Hepatocyte (in vitro differentiated cells): ENCODE measurements around the gene LAMC2. TPM values are rescaled to one million over a fixed set of nuclear protein-coding genes. Genes with fewer than 3 reads are reported as not detected.

Source experiments
- DNase-seq: peaks from one replicate; pipeline ENCODE4 v3.0.0-alpha.2; 2016; ENCODE audit warnings: low spot score
- H2AFZ ChIP-seq: fragments of 200-600 bp; sonication (generic); 2 replicates; pipeline ENCODE4 v1.6.0; 2016; ENCODE audit warnings: antibody characterized with exemption, mild to moderate bottlenecking
- H3K27ac ChIP-seq: fragments of 200-600 bp; sonication (generic); 2 replicates; pipeline ENCODE4 v1.5.1; 2016; ENCODE audit warnings: mild to moderate bottlenecking
- H3K27me3 ChIP-seq: fragments of 200-600 bp; sonication (generic); 2 replicates; pipeline ENCODE4 v1.6.1; 2016
- H3K36me3 ChIP-seq: fragments of 200-600 bp; sonication (generic); replicated peaks from 2 replicates; pipeline ENCODE4 v1.5.1; 2016; ENCODE audit warnings: low read depth; ENCODE audit not compliant: insufficient read depth
- H3K4me1 ChIP-seq: fragments of 200-600 bp; sonication (generic); 2 replicates; pipeline ENCODE4 v1.5.1; 2016; ENCODE audit warnings: mild to moderate bottlenecking, moderate library complexity; ENCODE audit not compliant: insufficient read depth
- H3K4me2 ChIP-seq: fragments of 200-600 bp; sonication (generic); 2 replicates; pipeline ENCODE4 v1.6.0; 2016
- H3K4me3 ChIP-seq: fragments of 200-600 bp; sonication (generic); 2 replicates; pipeline ENCODE4 v1.5.1; 2016; ENCODE audit warnings: mild to moderate bottlenecking
- H3K79me2 ChIP-seq: fragments of 200-600 bp; sonication (generic); 2 replicates; pipeline ENCODE4 v1.6.0; 2017; ENCODE audit warnings: mild to moderate bottlenecking
- H3K9me2 ChIP-seq: fragments of 200-600 bp; sonication (generic); replicated peaks from 2 replicates; pipeline ENCODE4 v1.6.0; 2017; ENCODE audit warnings: mild to moderate bottlenecking; ENCODE audit not compliant: insufficient read depth
- H3K9me3 ChIP-seq: fragments of 200-600 bp; sonication (generic); 2 replicates; pipeline ENCODE4 v1.5.1; 2016; ENCODE audit warnings: low read depth, mild to moderate bottlenecking
- H4K20me1 ChIP-seq: fragments of 200-600 bp; sonication (generic); 2 replicates; pipeline ENCODE4 v1.6.0; 2016; ENCODE audit warnings: mild to moderate bottlenecking; ENCODE audit not compliant: insufficient read depth, poor library complexity, severe bottlenecking
- CTCF ChIP-seq: fragments of 200-600 bp; sonication (generic); IDR thresholded peaks from 2 replicates; pipeline ENCODE4 v1.5.1; 2016; ENCODE audit warnings: antibody characterized with exemption, mild to moderate bottlenecking; ENCODE audit not compliant: poor library complexity
- EZH2 ChIP-seq: fragments of 200-600 bp; sonication (generic); IDR thresholded peaks from 2 replicates; pipeline ENCODE4 v1.6.1; 2016; ENCODE audit warnings: antibody characterized with exemption, mild to moderate bottlenecking, borderline replicate concordance
- EZH2phosphoT487 ChIP-seq: fragments of 200-600 bp; sonication (generic); IDR thresholded peaks from one replicate; pipeline ENCODE4 v1.6.1; 2018; ENCODE audit warnings: antibody characterized with exemption, mild to moderate bottlenecking, low read depth, moderate library complexity; ENCODE audit not compliant: unreplicated experiment, severe bottlenecking
- WGBS: methylation state at CpG from one replicate; pipeline ENCODE4 v1.1.6; 2016; ENCODE audit warnings: low lambda C conversion rate; ENCODE audit errors: missing lambda C conversion rate; 5-methylcytosine and 5-hydroxymethylcytosine counted together
- polyA plus RNA-seq: library from polyadenylated mRNA; unstranded; fragments of >200 nt; fragmentation: Nextera tagmentation; extraction: Ambion mirVana; gene quantifications from 2 replicates; pipeline ENCODE4 v1.2.1, GENCODE V29; 2016
- total RNA-seq: library from RNA; depleted of rRNA; stranded (reverse); fragments of >200 nt; gene quantifications from 2 replicates; pipeline ENCODE4 v1.2.3, GENCODE V29; 2014

The LAMC2 gene
- total and polyA plus RNA-seq, 2 experiments from 2014 or later: 45.3 to 76.3 TPM

- Histone ChIP-seq H3K9me2 (no peaks in the 10 kb centered on the region), H3K27me3 (no peaks in the 10 kb centered on the region), H3K4me2 (no peak overlapping the region), H3K4me3 (no peak overlapping the region), H2AFZ (no peak overlapping the region), H4K20me1 (no peaks in the 10 kb centered on the region), H3K36me3 (no peaks in the 10 kb centered on the region), H3K9me3 (no peaks in the 10 kb centered on the region), H3K79me2 (no peaks in the 10 kb centered on the region), H3K4me1 (peaks cover 28% of the 10 kb centered on the region), H3K27ac (no peak overlapping the region)
- 82% methylated on average over 2 of the region's 2 CpGs for WGBS
- no peak for DNase-seq
- TF ChIP-seq EZH2phosphoT487 (no peak), EZH2 (no peak), CTCF (no peak)
Measured at GRCh38 chr1:183238071-183238470, 52.0 kb downstream of the LAMC2 start.

- TF ChIP-seq EZH2: no peak
- TF ChIP-seq CTCF: no peak
- no peak for TF ChIP-seq EZH2phosphoT487
- H2AFZ ChIP-seq: no peak overlapping the region
- H3K27me3 ChIP-seq: no peaks in the 10 kb centered on the region
- H3K79me2 ChIP-seq: no peaks in the 10 kb centered on the region
- no peaks in the 10 kb centered on the region for H3K36me3 ChIP-seq
- H3K4me1 ChIP-seq: peaks cover 24% of the 10 kb centered on the region
- H3K4me2 ChIP-seq: no peak overlapping the region
- H3K9me3 ChIP-seq: no peaks in the 10 kb centered on the region
- WGBS: 88% methylated on average over 7 of the region's 7 CpGs
- H3K9me2 ChIP-seq: no peaks in the 10 kb centered on the region
- no peak overlapping the region for H3K4me3 ChIP-seq
- no peak for DNase-seq
- H3K27ac ChIP-seq: no peak overlapping the region
- H4K20me1 ChIP-seq: no peaks in the 10 kb centered on the region
Measured at GRCh38 chr1:183239220-183239742, 53.2 kb downstream of the LAMC2 start.

GRCh38 chr1:183239793-183240525, 53.9 kb downstream of the LAMC2 start:
- WGBS: 94% methylated on average over 8 of the region's 8 CpGs

More at GRCh38 chr1:183239793-183240525, 53.9 kb downstream of the LAMC2 start:
- Histone ChIP-seq H3K27ac (no peak overlapping the region), H4K20me1 (no peaks in the 10 kb centered on the region), H3K4me3 (no peak overlapping the region), H3K4me2 (no peak overlapping the region), H3K79me2 (no peaks in the 10 kb centered on the region), H3K9me3 (no peaks in the 10 kb centered on the region), H3K4me1 (peaks cover 24% of the 10 kb centered on the region), H3K36me3 (no peaks in the 10 kb centered on the region), H3K27me3 (no peaks in the 10 kb centered on the region), H3K9me2 (no peaks in the 10 kb centered on the region), H2AFZ (no peak overlapping the region)
- no peak for DNase-seq
- TF ChIP-seq EZH2phosphoT487 (no peak), CTCF (no peak), EZH2 (no peak)
